Right cardiac atrium (tissue), 5 donors: Measurements from ENCODE around the gene LRRC57. TPM values are rescaled to one million over a fixed set of nuclear protein-coding genes. Genes with fewer than 3 reads are reported as not detected.
"Not testable (repeated sequence)": the region's sequence is repeated elsewhere in the genome, so short reads cannot be mapped to it uniquely, and the experiment has no call there.

Experiments used
- ATAC-seq, 2 donors: fragments of 200-7000 bp; cut with Tn5 transposase; one replicate each; pipeline versions ENCODE4 v1.8.0 to v1.9.1; 2020; ENCODE audit warnings: moderate library complexity in 2 of 2, mild to moderate bottlenecking in 1 of 2
- DNase-seq, 3 donors: peaks; one replicate each; pipeline ENCODE4 v3.0.0-alpha.2; 2020
- H3K27ac ChIP-seq: one replicate; pipeline ENCODE4 v1.5.1; 2013; ENCODE audit warnings: mild to moderate bottlenecking, low read length, control low read depth, moderate library complexity
- H3K27me3 ChIP-seq: one replicate; pipeline ENCODE4 v1.6.1; 2013; ENCODE audit not compliant: control insufficient read depth, insufficient read depth
- H3K4me1 ChIP-seq: one replicate; pipeline ENCODE4 v1.6.1; 2013; ENCODE audit warnings: low read length; ENCODE audit not compliant: control insufficient read depth, insufficient read depth
- H3K4me3 ChIP-seq: one replicate; pipeline ENCODE4 v1.5.1; 2013; ENCODE audit warnings: low read length, control low read depth
- H3K9me3 ChIP-seq: one replicate; pipeline ENCODE4 v1.6.1; 2013; ENCODE audit warnings: low read length; ENCODE audit not compliant: control insufficient read depth
- WGBS: extraction: QIAGEN DNeasy Blood & Tissue Kit; methylation state at CpG from one replicate; pipeline ENCODE4 v1.1.7; 2013; 5-methylcytosine and 5-hydroxymethylcytosine counted together
- intact Hi-C, 4 donors: fragments of 100-400 bp; cut with DNase I; formaldehyde crosslinking; loops; one replicate each; pipeline versions ENCODE4 v1.11.0 to v1.14.0; 2022 to 2023
- polyA plus RNA-seq: library from polyadenylated mRNA; stranded (reverse); fragments of 200-250 nt; gene quantifications from one replicate; pipeline ENCODE4 v1.2.3, GENCODE V29; 2013
- total RNA-seq, 4 donors: library from RNA; stranded (reverse); fragmentation: NEBNext Ultra II Directional; extraction: Animal tissue kit (Norgen Biotek cat#: 25700); gene quantifications; one replicate each; pipeline ENCODE4 v1.2.1, GENCODE V29; 2021
- donor health status: healthy with polysubstance abuse.
- donor health status: DM: no; HTN: yes; CAD: no.
- donor health status: DM: no; HTN: no; CAD: no.
- donor health status: DM: no; HTN: yes; CAD: no; lungs with severe emphysema.
- donor health status: DM: yes; HTN: yes; CAD: no.

The LRRC57 gene
- total and polyA plus RNA-seq, 5 donors: 7.3 to 17.2 (median 13.8) TPM

DNA sequence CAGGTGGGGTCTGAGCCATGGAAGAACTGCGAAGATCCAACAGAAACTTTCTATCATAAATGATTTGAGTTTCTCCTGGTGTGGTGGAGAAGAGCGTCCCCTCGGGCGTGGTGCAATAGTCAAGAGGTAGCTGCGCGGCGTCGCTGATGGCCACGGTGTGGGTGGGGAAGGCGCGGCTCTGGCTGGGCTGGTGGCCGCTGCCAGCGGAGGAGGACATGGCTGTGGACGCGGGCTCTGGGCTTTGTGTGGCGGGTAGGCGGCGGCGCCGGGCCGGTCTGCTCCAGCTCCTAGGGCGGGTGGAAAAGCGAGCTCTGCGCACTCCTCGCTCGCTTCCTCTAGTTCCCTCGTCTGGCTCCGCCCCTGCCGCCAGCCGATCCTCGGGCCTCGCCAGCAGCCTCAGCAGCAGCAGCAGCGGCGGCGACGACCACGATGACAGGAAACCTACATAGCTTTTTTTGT lies 32.7 kb upstream of the LRRC57 start:
- DNase-seq (peak; percentile 91 to 97 (median 96)), ATAC-seq (peak; percentile 96 to 97)
- Histone ChIP-seq H3K4me1 (peaks cover 10% of the 10 kb centered on the region), H3K27ac (peak overlapping the region; percentile 86), H3K4me3 (peak overlapping the region; percentile 45), H3K27me3 (no peaks in the 10 kb centered on the region), H3K9me3 (no peaks in the 10 kb centered on the region)
- intact Hi-C loops: loop anchor here in 1 of 4 donors (10.0 kb wide), 1 partner anchor 74 kb away; no protein-coding TSS in a partner anchor
- 2% methylated on average over 37 of the region's 37 CpGs for WGBS

DNA sequence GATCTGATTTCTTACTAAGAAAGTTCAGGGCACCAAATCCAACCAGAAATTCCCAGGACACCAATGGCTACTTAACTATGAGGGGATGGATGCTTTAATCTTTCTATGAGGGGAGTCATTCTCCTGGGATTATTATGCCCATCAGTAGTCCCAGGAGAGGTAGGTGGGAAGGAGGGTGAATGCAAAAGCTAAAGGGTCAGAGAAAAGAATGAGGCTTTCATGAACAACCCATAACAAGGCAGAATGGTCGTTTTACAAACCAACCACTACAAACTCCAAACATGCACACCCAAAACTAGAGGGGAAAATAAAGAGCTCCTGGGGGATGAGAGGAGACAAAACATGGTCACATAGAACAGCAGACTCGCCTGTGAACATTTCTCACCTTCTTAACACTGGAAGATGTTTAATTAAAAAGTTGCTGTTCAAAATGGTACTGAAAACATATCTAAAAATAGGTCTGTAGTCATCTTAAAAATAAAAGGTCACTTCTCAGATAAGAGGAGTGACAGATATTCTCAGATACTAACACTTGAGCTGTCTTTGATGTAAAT lies 30.5 kb upstream of the LRRC57 start:
- Histone ChIP-seq H3K9me3 (no peaks in the 10 kb centered on the region), H3K27ac (no peak overlapping the region), H3K4me3 (no peak overlapping the region), H3K4me1 (peaks cover 6% of the 10 kb centered on the region), H3K27me3 (no peaks in the 10 kb centered on the region)
- WGBS: 76% methylated on average over 2 of the region's 2 CpGs
- DNase-seq (no peak), ATAC-seq (no peak)
- intact Hi-C loops: no loop called here

DNA sequence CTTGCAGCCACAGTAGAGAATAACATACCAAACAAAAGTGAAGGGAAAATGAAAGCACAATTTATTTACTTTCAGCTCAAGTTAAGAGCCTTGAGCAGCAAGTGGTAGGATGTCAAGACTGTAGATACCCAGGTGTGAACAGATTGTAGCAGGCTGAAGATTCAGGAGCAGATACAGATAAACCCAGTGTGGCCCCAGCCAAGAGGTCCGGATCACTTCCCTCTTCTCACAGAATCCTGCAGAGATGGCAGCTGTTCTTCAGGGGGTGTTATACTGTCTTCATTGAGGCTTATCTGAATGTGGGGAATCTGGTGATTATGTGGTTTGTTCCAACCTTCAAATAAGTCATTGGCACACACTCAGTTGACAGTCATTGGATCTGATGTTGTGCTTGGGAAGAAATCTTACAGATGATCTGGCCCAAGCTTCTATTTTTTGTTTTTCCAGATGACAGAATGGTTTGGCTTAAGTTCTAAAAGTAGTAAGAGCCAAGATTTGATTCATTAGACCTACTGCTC lies 29.0 kb upstream of the LRRC57 start:
- Histone ChIP-seq H3K9me3 (no peaks in the 10 kb centered on the region), H3K27me3 (no peaks in the 10 kb centered on the region), H3K4me3 (peak overlapping the region; percentile 7), H3K27ac (peak overlapping the region; percentile 33), H3K4me1 (peaks cover 6% of the 10 kb centered on the region)
- intact Hi-C loops: no loop called here
- WGBS: 24% methylated on average over 1 of the region's 1 CpG
- DNase-seq (no peak), ATAC-seq (no peak)

DNA sequence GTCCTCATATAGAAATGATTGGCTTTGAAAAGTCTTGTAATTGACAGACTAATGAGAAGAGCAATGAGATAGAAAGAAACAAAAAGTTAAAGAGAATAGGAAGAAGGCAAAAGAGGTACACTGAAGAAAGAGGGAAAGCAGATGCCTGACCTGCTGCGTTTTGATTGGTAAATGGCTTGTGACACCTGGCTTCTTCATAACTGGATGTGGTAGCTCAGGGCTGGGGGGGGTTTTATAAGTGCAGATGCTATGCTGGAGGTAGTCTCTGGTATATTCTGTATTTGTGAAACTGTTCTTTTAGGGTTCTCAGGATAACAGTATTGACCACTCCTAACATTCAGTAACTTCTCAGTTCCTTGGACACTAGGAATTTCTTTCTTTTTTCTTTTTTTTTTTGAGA lies 28.2 kb upstream of the LRRC57 start:
- Histone ChIP-seq H3K27ac (no peak overlapping the region), H3K27me3 (no peaks in the 10 kb centered on the region), H3K4me1 (peaks cover 6% of the 10 kb centered on the region), H3K4me3 (no peak overlapping the region), H3K9me3 (no peaks in the 10 kb centered on the region)
- no peak for DNase-seq
- WGBS: 82% methylated on average over 1 of the region's 1 CpG
- intact Hi-C loops: no loop called here
- ATAC-seq: no peak

DNA sequence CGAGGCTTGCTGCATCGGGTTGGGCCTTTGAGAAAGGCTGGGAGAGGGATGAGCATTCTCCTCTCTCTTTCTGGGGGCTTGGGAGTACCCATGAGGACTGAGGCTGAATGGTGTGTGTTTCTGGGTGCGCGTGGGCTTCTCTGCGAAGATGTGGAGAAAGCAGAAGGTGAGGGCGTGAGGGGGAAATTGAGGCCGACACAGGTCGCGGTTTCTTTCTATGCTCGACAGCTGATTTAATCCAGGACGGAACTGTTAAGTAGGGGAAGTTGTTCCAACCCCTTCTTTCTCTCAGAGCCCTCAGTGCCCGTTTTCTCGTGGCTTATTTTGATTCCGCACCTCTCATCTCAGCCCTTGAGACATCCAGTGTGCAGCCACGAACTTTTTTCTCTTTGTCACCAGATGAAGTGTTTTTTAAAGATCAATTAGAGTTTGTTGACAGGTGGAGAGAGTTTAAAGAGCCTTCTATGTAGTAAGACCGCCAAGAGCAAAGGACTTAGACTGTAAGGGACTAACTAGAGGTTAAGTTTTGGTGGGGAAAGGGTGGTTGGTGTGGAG lies 27.5 kb upstream of the LRRC57 start:
- Histone ChIP-seq H3K9me3 (no peaks in the 10 kb centered on the region), H3K4me3 (peak overlapping the region; percentile 77), H3K27ac (peak overlapping the region; percentile 85), H3K27me3 (no peaks in the 10 kb centered on the region), H3K4me1 (peaks cover 4% of the 10 kb centered on the region)
- 3% methylated on average over 16 of the region's 16 CpGs for WGBS
- no peak for ATAC-seq
- intact Hi-C loops: no loop called here
- no peak for DNase-seq

DNA sequence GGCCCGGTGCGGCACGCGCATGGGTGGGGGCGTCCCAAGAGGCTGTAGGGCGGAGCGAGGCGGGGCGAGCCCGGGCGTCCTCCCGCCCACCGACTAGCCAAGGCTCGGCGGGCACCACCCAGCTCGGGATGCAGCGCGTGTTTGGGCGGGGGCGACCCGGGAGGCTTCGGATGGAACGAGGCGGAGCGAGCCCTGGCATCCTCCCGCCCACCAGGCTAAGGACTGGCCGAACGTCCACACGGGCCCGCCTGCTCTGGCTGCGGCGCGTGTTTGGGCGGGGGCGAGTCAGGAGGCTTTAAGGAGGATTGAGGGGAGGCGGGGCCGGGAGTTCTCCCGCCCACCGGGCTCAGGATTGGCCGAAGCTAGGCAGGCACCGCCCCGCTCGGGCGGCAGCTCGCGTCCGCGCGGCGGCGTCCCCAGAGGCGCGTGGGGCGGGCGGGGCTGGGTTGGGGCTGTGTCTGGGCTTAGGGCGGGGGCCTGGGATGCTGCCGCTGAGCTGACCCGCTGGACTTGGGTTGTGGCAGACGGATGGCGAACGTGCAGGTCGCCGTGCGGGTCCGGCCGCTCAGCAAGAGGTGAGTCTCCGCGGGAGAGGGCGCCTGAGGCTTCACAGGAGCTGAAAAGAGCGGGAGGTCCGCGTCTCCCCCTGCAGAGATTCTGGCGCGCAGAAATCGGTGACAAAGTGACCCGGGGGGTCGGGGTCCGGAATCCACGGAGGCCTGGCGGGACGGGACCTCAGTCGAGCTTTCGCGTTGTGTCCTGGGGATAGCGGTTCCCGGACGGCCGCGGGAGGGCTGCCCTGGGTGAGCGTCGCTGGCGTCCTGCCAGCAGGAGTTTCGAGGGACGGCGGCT lies 26.8 kb upstream of the LRRC57 start, which contains the start of gene STARD9:
STARD9 (plus strand) TSS at position 419 of the 852 bp plus-strand sequence; CDS start at position 529, 110 bp downstream.
- Histone ChIP-seq H3K4me3 (peak within 1 kb of the TSS; percentile 77), H3K4me1 (peaks cover 3% of the 10 kb centered on the region), H3K27ac (peak within 1 kb of the TSS; percentile 85), H3K27me3 (no peaks in the 10 kb centered on the region), H3K9me3 (no peaks in the 10 kb centered on the region)
- DNase-seq: peak; percentile 99 to 100 (median 100)
- peak; percentile 98 for ATAC-seq
- intact Hi-C loops: no loop called here
- WGBS: under 1% methylated on average over 95 of the region's 95 CpGs

DNA sequence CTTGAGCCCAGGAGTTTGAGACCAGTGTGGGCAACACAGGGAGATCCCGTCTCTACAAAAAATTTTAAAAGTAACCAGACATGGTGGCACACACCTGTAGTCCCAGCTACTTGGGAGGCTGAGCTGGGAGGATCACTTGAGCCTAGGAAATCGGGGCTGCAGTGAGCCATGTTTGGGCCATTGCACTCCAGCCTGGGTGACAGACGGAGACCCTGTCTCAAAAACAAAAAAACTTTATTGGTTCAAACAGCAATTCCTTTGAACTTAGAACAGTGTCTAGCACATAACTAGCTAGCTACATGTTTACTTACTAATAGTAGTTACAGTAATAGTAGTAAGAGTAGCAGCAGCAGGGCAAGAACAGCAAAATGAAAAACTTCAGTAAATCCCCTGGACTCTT lies 10.1 kb upstream of the LRRC57 start:
- H3K27me3 ChIP-seq: no peaks in the 10 kb centered on the region
- intact Hi-C loops: loop anchor here in 1 of 4 donors (10.0 kb wide), 1 partner anchor 86 kb away; no protein-coding TSS in a partner anchor
- ATAC-seq (no peak), DNase-seq (no peak)
- H3K27ac ChIP-seq: no peak overlapping the region
- H3K4me3 ChIP-seq: no peak overlapping the region
- no peaks in the 10 kb centered on the region for H3K4me1 ChIP-seq
- no peaks in the 10 kb centered on the region for H3K9me3 ChIP-seq
- 97% methylated on average over 3 of the region's 3 CpGs for WGBS

DNA sequence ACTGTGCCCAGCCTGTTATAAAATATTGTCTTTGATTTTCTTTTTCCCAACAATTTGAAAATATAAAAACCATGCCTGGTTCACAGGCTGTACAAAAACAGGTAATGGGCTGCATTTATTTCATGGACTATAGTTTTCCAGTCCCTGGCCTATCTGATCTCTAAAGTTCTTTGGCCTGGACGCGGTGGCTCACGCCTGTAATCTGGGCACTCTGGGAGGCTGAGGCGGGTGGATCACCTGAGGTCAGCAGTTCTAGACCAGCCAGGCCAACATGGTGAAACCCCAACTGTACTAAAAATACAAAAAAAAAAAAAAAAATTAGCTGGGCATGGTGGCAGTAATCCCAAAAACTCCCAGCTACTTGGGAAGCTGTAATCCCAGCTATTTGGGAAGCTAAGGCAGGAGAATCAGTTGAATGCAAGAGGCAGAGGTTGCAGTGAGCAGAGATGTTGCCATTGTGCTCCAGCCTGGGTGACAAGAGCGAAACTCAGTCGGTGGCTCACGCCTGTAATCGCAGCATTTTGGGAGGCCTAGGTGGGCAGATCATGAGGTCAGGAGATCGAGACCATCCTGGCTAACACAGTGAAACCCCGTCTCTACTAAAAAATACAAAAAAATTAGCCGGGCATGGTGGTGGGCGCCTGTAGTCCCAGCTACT lies 8.1 kb upstream of the LRRC57 start:
- 95% methylated on average over 11 of the region's 12 CpGs for WGBS
- not testable (repeated sequence) for DNase-seq, H3K27me3 ChIP-seq, H3K27ac ChIP-seq, H3K4me1 ChIP-seq, H3K4me3 ChIP-seq, H3K9me3 ChIP-seq
- intact Hi-C loops: loop anchor here in 1 of 4 donors (10.0 kb wide), 1 partner anchor 88 kb away; no protein-coding TSS in a partner anchor
- ATAC-seq: peak; percentile 38 to 48

DNA sequence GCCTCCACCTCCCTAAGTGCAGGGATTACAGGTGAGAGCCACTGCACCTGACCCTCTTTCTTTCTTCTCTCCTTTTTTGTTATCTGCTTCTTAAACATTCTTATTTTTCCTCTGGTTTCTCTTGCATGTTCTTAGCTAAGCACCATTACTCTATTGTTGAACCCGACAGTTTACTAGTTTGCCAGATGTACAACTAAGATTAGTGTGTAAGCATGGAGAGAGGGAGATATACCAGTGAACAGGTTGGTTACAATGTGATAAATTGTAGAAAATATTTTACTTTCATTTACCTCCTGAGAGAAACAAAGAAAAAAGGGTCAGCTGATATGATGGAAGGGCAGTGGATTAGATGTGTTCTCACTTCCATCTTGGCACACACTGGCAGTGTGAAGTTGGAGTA lies 5.0 kb upstream of the LRRC57 start:
- no peaks in the 10 kb centered on the region for H3K9me3 ChIP-seq
- ATAC-seq: no peak
- no peak overlapping the region for H3K4me3 ChIP-seq
- no peak for DNase-seq
- H3K27me3 ChIP-seq: no peaks in the 10 kb centered on the region
- no peak overlapping the region for H3K27ac ChIP-seq
- no peaks in the 10 kb centered on the region for H3K4me1 ChIP-seq
- intact Hi-C loops: loop anchor here in 1 of 4 donors (10.0 kb wide), 1 partner anchor 91 kb away; no protein-coding TSS in a partner anchor
- 94% methylated on average over 1 of the region's 1 CpG for WGBS

DNA sequence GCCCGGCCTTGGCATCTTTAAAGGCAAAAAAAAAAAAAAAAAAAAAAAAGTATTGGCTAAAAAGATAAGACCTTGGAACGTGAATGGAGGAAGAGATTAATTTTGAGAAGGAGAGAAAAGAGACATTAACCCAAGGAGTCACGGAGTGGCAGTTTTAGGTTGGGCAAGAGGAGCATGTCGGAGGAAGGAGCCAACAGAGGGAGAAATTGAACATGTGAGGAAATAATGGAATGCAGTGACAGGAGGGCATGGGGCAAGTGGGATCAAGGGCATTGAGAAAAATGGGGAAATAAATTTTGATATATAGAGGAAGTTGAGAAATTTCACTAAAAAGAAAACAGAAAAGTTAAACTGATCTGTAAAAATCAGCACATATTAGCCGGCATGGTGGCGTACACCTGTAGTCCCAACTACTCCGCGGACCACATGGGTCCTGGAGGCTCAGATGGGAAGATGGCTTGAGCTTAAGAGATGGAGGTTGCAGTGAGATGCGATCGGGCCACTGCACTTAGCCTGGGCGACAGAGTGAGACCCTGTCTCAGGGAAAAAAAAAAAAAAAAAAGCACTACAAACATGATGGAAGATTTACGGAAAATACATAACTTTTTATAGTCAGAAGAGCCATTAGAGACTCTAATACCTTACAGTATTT lies 1.3 kb upstream of the LRRC57 start:
- H3K4me3 ChIP-seq: peak overlapping the region; percentile 87
- ATAC-seq (no peak), DNase-seq (no peak)
- intact Hi-C loops: loop anchor here in 2 of 4 donors (5.0 to 10.0 kb wide), 2 partner anchors 95 to 102 kb away; no protein-coding TSS in a partner anchor
- H3K9me3 ChIP-seq: no peaks in the 10 kb centered on the region
- no peaks in the 10 kb centered on the region for H3K27me3 ChIP-seq
- H3K27ac ChIP-seq: no peak overlapping the region
- 67% methylated on average over 12 of the region's 12 CpGs for WGBS
- no peaks in the 10 kb centered on the region for H3K4me1 ChIP-seq
